ENCODE data around the gene TNFAIP8.

TNFAIP8 gene

DNA sequence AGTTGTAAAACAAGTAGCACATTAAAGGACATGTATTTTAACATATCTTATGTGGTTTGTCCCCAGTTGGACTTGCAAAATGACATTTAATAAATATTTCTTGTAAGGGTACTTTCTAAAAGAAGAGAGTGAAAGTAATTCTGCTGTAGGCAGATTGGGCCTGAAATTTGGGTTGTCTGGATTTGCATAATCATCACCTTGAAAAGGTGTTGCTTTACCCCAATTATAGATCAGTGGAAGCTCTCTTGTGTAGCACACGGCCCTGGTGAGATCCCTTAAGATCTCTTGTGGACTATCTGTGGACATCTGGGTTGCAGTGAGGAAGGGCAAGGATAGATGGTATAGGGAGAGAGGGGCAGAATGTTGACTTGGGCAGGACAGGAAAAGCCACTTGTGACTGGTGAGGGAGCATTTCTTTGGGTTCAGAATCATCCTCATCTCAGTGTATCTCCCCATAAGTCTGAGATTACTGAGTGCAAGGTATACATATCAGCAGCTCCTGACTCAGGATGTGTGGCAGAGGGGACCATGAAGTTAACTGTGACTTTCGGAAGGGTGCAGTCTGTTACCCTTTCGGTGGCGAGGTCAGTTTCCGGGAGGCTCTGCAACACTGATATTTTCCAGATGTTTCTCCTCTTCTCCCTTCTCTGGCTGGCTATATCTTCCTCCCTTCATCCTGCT is 2.0 kb upstream of the TNFAIP8 start:
- DNase-seq: no peak

GRCh38 chr5:119354537-119355243 is 1.1 kb upstream of the TNFAIP8 start:
- no peak for DNase-seq

DNA sequence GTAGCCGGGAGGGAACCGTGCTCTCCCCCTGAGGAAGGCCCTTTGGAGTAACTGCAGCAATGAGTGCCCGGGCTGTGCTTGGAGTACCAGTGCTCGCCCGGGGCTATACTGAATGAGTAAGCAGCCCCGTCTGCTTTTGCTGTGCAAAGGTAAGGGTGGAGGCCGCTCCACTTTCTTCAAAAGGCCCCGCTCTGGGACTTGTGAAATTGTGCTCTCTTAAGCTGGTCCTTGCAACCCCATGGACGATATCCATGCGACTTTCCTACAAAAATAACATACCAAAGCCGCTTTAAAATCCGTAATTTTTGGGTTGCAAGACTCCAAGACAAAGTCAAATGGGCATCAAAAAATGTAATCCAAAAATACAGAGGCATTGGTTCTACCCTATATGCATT is 578 bp upstream of the TNFAIP8 start:
- no peak for DNase-seq

GRCh38 chr5:119356612-119357188 is 881 bp downstream of the TNFAIP8 start:
- DNase-seq: no peak

DNA sequence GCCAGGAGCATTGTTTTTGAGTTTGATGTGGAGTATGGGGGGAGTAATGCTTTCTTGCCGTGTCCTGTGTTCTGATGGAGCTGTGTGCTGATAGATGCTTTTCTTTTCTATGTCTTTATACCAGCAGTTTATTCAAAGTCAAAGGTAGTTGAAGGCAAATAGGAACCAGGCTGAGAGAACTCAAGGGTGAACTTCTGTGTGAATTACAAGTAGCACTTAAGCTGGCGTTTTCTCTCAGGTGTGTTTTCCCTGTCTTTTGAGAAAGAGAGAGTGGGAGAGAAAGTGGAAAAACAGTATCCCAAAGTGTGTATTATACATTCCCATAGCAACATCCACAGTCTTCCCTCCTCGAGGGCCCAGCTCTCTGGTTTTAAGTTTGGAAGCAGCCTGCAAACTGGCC is 1.5 kb downstream of the TNFAIP8 start:
- no peak for DNase-seq

GRCh38 chr5:119357808-119358529 is 2.1 kb downstream of the TNFAIP8 start:
- DNase-seq: no peak

GRCh38 chr5:119358530-119358900 is 2.7 kb downstream of the TNFAIP8 start:
- DNase-seq: no peak

DNA sequence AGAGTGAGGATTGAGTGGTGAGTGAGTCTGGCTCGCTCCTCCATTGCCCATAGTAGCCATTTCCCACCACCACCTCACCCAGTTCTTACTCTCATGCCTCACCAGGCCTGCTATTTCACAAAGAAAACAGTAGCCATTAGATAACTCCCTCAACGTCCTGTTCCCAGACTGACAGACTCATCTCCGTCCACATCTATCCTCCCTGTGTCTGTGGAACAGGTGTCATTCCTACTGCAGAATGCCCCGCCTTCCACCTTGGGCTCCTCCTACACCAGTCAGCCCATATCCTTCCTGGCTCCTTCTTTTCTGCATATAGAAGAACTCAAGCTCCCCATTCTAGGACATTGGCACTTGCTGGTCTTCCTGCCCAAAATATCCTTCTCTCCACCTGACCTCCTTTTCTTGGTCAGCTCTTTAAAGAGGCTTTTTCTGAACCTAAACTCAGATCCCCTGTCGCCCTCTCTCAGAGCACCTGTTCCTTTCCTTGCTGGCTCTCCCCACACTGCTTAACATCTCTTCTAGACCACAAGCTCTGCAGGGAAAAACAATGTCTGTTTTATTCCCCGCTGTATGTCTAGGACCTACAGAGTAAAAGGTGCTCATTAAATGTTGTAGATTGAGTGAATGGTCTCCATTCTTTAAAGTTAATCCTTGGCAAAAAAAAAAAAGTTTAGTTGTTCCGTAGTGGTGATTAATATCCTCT is 3.2 kb downstream of the TNFAIP8 start:
- no peak for DNase-seq

DNA sequence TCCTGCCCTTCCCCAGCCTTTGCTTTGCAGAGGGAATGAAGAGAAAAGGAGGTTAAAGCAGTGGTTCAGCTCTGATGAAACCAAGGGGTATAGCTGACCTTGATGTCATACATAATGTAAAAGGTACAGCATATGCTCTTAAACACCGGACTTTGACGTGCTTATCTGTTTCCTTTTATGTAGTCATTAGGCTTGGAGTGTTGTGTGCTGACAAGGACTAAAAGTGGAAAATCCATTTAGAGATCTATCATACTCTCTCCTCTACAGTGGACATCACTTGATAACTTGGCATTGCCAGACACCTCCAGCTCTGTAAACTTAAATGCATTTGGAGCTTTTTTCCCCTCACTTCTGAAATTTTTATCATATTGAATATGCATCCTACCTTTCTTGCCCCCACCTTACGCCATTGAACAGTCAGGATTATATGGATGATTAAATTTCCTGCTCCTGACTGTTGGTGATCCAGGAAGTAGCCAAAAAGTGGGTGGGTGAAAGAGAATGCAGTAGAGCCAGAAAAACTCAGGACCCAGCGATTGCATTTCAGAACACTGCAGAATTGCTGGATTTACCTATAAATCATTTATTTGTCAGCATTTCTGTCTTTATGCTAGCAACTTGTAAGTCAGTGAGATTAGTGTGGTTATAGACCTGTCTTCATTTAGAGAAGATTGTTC is 4.1 kb downstream of the TNFAIP8 start:
- no peak for DNase-seq

- DNase-seq: no peak
These were observed 5.2 kb downstream of the TNFAIP8 start for GRCh38 chr5:119360905-119361593.

DNA sequence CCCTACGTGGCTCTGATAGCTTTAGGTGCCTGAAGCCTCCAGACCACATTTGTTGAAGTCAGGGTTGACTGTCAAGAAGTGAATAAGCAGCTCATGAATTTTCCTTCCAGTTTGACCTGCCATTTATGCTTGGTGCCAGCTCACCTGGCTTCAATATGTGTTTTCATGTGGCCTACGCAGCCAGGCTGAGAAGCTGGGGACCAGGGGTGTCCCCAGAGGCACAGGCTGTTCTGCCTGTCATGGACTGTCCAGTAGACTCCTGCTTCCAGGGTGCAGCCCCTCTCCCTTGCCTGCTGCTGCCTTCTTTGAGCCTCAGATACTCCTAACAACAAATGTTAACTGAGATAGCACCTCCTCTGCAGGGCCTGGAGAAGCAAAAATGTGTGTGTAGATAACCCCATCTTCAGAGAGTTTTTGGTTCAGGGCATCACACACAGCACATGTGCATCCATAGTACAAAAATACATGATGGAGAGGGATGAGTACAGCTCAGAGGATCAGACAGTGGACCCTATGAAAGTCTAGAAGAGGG is 5.8 kb downstream of the TNFAIP8 start:
- DNase-seq: no peak

DNA sequence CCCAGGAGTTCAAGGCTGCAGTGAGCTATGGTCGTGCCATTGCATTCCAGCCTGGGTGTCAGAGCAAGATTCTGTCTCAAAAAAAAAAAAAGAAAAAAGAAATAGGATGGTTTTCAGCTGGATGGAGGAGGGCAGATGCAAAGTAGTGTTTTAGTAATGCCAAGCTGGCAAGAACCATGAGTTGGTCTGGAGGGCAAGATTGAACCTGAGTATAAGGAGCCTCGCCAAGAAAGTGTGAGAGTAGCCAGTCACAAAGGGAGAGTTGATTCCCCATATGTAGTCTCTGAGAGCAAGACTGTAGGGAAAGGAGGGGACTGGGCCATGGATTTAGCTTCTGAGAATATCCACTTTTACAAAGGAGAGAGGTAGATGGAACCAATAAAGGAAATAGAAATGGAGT is 6.9 kb downstream of the TNFAIP8 start:
- DNase-seq: no peak

- DNase-seq: no peak
These were observed 7.5 kb downstream of the TNFAIP8 start for GRCh38 chr5:119363271-119363670.

GRCh38 chr5:119363936-119364335 is 8.1 kb downstream of the TNFAIP8 start:
- no peak for DNase-seq

- DNase-seq: no peak
These were observed 10.2 kb downstream of the TNFAIP8 start for GRCh38 chr5:119365847-119366539.

GRCh38 chr5:119366540-119366881 is 10.7 kb downstream of the TNFAIP8 start:
- no peak for DNase-seq

GRCh38 chr5:119367502-119368237 is 11.9 kb downstream of the TNFAIP8 start:
- DNase-seq: no peak

DNA sequence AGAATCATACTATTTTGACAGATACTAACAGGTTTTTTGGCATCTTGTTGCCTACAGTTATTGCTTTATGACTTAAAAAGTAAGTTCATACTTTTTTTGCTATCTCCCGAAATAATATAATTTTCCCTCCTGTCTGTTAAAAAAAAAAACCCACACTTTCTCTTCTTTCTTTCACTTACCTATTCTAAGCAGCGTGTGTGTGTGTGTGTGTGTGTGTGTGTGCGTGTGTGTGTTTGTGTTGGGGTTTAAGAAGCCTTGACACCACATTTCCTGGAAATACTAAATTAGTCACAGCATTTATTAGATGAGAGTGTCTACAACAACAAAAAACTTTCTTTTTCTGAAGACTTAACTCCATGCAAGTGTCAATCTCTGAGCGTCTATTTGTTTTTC is 12.4 kb downstream of the TNFAIP8 start:
- DNase-seq: no peak

DNA sequence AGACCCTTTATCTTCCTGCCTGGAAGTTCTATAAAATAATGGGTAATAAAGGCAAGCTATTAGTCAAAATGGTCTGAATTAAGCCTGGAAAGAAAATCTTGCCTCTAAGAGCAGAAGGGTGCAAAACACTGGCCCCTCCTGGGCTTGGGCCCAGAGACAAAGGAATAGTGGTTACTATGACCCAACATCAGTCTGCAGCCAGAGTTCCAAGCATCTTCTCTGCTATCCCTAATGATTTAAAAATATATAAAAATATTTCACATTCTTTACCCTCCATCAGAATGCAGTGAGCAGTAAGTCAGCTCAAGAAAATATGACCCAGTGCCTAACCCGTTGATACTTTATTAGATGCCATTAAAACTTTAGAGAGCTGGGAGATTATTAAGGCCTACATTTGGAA is 14.7 kb downstream of the TNFAIP8 start:
- no peak for DNase-seq

GRCh38 chr5:119371146-119371545 is 15.3 kb downstream of the TNFAIP8 start:
- no peak for DNase-seq
